ENCODE measurements around the gene KLHL8.
A peak's percentile ranks its signal among the peaks of the same experiment; 100 is the strongest.
"Not testable (repeated sequence)": the region's sequence is repeated elsewhere in the genome, so short reads cannot be mapped to it uniquely, and the experiment has no call there.

KLHL8 gene

GRCh38 chr4:87174672-87175071 is 45.7 kb downstream of the KLHL8 start:
- Histone ChIP-seq H3K9ac (ENCODE audit: low read length) (no peak overlapping the region), H3K36me3 (ENCODE audit: control insufficient read depth, insufficient read depth, low read length) (peaks cover 3% of the 10 kb centered on the region; the same call in 1 of the 2 replicates), H3K27ac (ENCODE audit: low read depth, low read length) (no peak overlapping the region), H3K4me1 (ENCODE audit: control insufficient read depth, insufficient read depth, low read length) (no peaks in the 10 kb centered on the region), H3K4me3 (ENCODE audit: low read depth, low read length) (no peak overlapping the region), H3K9me3 (ENCODE audit: control insufficient read depth, insufficient read depth, low read depth, low read length) (no peaks in the 10 kb centered on the region), H3K27me3 (ENCODE audit: control insufficient read depth, insufficient read depth, low read length) (no peaks in the 10 kb centered on the region)

DNA sequence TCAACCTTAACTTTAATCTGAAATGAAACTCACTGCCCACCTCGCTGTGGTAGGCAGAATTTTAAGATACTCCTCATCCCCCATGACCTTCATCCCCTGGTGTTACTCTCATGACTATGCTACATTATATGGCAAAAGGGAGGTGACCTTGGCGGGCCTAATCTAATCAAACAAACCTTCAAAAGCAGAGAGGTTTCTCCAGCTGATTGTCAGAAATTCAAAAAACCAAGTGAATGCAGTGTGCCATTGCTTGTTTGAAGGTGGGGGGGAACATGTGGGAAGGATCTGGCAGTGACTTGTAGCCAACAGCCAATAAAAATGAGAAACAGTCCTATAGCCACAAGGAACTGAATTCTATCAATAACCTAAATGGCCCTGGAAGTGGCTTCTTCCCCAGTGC is 48.5 kb downstream of the KLHL8 start:
- no peaks in the 10 kb centered on the region for H3K27me3 ChIP-seq (ENCODE audit: control insufficient read depth, insufficient read depth, low read length)
- no peak overlapping the region for H3K9ac ChIP-seq (ENCODE audit: low read length)
- no peaks in the 10 kb centered on the region for H3K9me3 ChIP-seq (ENCODE audit: control insufficient read depth, insufficient read depth, low read depth, low read length)
- no peak overlapping the region for H3K4me3 ChIP-seq (ENCODE audit: low read depth, low read length)
- H3K4me1 ChIP-seq (ENCODE audit: control insufficient read depth, insufficient read depth, low read length) = no peaks in the 10 kb centered on the region
- H3K27ac ChIP-seq (ENCODE audit: low read depth, low read length) = no peak overlapping the region
- H3K36me3 ChIP-seq (ENCODE audit: control insufficient read depth, insufficient read depth, low read length) = 0 out of 2 replicates have a peak, but pooled peaks cover 3% of the 10 kb centered on the region

DNA sequence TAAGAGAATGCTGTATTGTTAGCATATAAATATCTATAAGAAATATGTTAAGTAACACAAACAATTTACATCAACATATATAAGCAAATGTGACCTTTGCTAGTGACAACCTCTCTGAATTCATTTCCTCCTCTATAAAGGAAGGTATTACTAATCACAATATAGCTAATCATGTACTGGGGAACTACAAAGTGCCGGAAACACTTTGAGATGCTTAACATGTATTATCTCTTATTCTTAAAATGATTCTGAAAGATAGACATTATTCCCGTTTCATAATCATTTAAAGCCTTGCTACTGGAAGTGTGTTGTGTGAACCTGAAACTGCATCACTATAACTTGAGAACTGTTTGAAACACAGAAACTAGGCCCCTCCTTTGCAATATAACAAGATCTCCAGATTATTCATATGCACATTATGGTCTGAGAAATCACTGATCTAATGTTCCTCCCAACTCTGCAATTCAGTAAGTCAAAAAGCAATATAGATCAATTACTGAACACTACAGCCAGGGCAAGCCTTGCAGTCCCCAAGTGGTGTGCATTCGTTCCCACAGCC is 54.0 kb downstream of the KLHL8 start:
- no peak overlapping the region for H3K9ac ChIP-seq (ENCODE audit: low read length)
- H3K36me3 ChIP-seq (ENCODE audit: control insufficient read depth, insufficient read depth, low read length) = peaks cover 11% of the 10 kb centered on the region
- no peak overlapping the region for H3K4me3 ChIP-seq (ENCODE audit: low read depth, low read length)
- H3K4me1 ChIP-seq (ENCODE audit: control insufficient read depth, insufficient read depth, low read length) = peaks cover 5% of the 10 kb centered on the region; the same call in 1 of the 2 replicates
- no peaks in the 10 kb centered on the region for H3K9me3 ChIP-seq (ENCODE audit: control insufficient read depth, insufficient read depth, low read depth, low read length)
- no peaks in the 10 kb centered on the region for H3K27me3 ChIP-seq (ENCODE audit: control insufficient read depth, insufficient read depth, low read length)
- H3K27ac ChIP-seq (ENCODE audit: low read depth, low read length) = no peak overlapping the region

GRCh38 chr4:87165892-87166291 is 54.5 kb downstream of the KLHL8 start:
- Histone ChIP-seq H3K27ac (ENCODE audit: low read depth, low read length) (no peak overlapping the region), H3K9me3 (ENCODE audit: control insufficient read depth, insufficient read depth, low read depth, low read length) (no peaks in the 10 kb centered on the region), H3K9ac (ENCODE audit: low read length) (no peak overlapping the region), H3K4me1 (ENCODE audit: control insufficient read depth, insufficient read depth, low read length) (peaks cover 5% of the 10 kb centered on the region; the same call in 1 of the 2 replicates), H3K36me3 (ENCODE audit: control insufficient read depth, insufficient read depth, low read length) (peaks cover 11% of the 10 kb centered on the region), H3K27me3 (ENCODE audit: control insufficient read depth, insufficient read depth, low read length) (no peaks in the 10 kb centered on the region), H3K4me3 (ENCODE audit: low read depth, low read length) (no peak overlapping the region)

DNA sequence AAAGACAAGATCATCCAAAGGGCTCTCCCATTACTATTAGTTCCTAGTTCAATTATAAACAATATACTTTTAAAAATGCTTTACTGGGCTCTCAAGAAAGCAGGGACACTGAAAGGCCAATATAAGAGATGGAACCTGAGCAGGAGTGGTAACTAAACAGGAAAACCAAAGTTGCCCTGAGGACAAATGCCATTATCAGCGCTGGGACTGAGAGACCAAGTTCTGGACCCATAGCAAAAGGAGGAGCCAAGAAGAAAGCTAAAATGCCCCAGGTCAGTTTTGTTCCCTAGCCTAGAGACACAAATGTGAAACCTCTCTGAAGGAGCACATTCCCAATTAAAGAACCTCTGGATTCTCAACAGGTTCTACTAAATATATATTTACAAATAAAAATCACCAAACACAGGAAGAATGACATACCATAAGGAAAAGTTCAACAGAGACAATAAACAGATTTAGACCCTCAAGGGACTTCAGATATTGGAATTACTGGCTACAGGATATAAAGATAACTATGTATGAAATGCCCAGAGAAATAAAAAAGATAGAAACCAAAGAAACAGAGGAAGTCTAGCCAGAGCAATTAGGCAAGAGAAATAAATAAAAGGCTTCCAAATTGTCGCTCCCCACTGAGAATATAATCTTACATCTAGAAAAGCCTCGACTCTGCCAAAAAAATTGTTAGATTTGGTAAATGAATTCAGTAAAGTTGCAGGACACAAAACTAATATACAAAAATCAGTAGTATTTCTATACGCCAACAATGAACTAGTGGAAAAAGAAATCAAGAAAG is 67.1 kb downstream of the KLHL8 start:
- no peak overlapping the region for H3K27ac ChIP-seq (ENCODE audit: low read depth, low read length)
- 0 out of 2 replicates have a peak overlapping the region, but pooled peaks have one; percentile 11 for H3K4me3 ChIP-seq (ENCODE audit: low read depth, low read length)
- no peak overlapping the region for H3K9ac ChIP-seq (ENCODE audit: low read length)
- no peaks in the 10 kb centered on the region for H3K27me3 ChIP-seq (ENCODE audit: control insufficient read depth, insufficient read depth, low read length)
- no peaks in the 10 kb centered on the region for H3K36me3 ChIP-seq (ENCODE audit: control insufficient read depth, insufficient read depth, low read length)
- H3K4me1 ChIP-seq (ENCODE audit: control insufficient read depth, insufficient read depth, low read length) = peaks cover 3% of the 10 kb centered on the region; the same call in 1 of the 2 replicates
- H3K9me3 ChIP-seq (ENCODE audit: control insufficient read depth, insufficient read depth, low read depth, low read length) = no peaks in the 10 kb centered on the region

DNA sequence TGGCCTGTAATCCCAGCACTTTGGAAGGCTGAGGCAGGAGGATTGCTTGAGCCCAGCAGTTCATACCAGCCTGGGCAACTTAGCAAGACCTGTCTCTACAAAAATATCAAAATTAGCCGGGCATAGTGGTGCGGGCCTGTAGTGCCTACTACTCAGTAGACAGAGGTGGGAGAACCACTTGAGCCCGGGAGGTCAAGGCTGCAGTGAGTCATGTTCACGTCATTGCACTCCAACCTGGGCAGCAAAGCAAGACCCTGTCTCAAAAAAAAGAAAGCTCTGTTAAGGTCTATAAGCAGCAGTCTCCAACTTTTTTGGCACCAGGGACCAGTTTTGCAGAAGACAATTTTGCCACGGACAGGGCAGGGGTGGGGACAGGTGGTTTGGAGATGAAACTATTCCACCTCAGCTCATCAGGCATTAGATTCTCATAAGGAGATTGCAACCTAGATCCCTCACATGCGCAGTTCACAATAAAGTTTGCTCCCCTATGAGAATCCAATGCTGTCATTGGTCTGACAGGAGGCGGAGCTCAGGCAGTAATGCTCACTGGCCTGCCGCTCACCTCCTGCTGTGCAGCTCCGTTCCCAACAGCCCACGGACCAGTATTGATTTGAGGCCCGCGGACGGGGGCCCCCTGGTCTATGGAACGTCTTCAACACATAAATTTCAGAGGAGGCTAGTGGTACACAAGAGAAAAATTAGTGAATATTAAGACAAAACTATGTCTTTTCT is 67.9 kb downstream of the KLHL8 start:
- Histone ChIP-seq H3K36me3 (ENCODE audit: control insufficient read depth, insufficient read depth, low read length) (no peaks in the 10 kb centered on the region), H3K27me3 (ENCODE audit: control insufficient read depth, insufficient read depth, low read length) (no peaks in the 10 kb centered on the region), H3K9me3 (ENCODE audit: control insufficient read depth, insufficient read depth, low read depth, low read length) (no peaks in the 10 kb centered on the region), H3K9ac (ENCODE audit: low read length) (no peak overlapping the region), H3K4me3 (ENCODE audit: low read depth, low read length) (0 out of 2 replicates have a peak overlapping the region, but pooled peaks have one; percentile 11), H3K4me1 (ENCODE audit: control insufficient read depth, insufficient read depth, low read length) (peaks cover 3% of the 10 kb centered on the region; the same call in 1 of the 2 replicates), H3K27ac (ENCODE audit: low read depth, low read length) (no peak overlapping the region)

GRCh38 chr4:87151730-87152129 is 68.7 kb downstream of the KLHL8 start:
- no peak overlapping the region for H3K4me3 ChIP-seq (ENCODE audit: low read depth, low read length)
- peaks cover 3% of the 10 kb centered on the region; the same call in 1 of the 2 replicates for H3K4me1 ChIP-seq (ENCODE audit: control insufficient read depth, insufficient read depth, low read length)
- no peak overlapping the region for H3K9ac ChIP-seq (ENCODE audit: low read length)
- H3K27ac ChIP-seq (ENCODE audit: low read depth, low read length) = no peak overlapping the region
- no peaks in the 10 kb centered on the region for H3K36me3 ChIP-seq (ENCODE audit: control insufficient read depth, insufficient read depth, low read length)
- no peaks in the 10 kb centered on the region for H3K9me3 ChIP-seq (ENCODE audit: control insufficient read depth, insufficient read depth, low read depth, low read length)
- no peaks in the 10 kb centered on the region for H3K27me3 ChIP-seq (ENCODE audit: control insufficient read depth, insufficient read depth, low read length)

DNA sequence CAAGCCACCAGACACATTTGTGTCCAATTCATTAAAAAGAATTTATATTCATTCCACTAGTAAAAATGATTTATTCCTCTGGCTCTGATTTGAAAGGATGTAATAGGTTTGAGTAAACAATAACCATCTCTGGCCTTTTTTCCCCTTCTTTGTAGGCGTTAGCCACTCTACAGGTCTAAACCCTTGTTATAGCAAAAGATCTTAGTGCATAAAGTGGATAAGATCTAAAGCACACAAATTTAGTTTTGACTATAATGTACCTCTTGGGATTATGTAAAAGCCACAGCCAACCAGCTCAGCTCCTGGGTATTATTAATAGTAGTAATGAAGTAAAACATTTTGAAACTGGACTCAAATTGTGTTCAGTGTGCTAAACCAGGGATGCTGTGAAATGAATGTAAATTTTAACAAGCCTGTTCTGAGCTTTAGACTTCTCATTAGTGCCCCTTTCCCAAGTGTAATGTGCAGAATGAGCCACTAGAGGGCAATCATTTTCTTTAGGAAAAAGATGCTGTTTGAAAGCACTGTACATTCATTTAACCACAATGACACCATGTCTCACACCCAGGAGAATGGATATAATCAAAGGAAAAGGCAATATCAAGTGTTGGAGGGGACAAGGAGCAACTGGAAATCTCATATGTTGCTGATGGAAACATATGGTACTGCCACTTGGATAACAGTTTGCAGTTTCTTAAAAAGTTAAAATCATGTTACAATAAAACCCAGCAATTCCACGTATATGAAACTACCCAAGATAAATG is 69.7 kb downstream of the KLHL8 start:
- Histone ChIP-seq H3K9ac (ENCODE audit: low read length) (no peak overlapping the region), H3K36me3 (ENCODE audit: control insufficient read depth, insufficient read depth, low read length) (no peaks in the 10 kb centered on the region), H3K27me3 (ENCODE audit: control insufficient read depth, insufficient read depth, low read length) (no peaks in the 10 kb centered on the region), H3K4me3 (ENCODE audit: low read depth, low read length) (no peak overlapping the region), H3K4me1 (ENCODE audit: control insufficient read depth, insufficient read depth, low read length) (peaks cover 3% of the 10 kb centered on the region; the same call in 1 of the 2 replicates), H3K27ac (ENCODE audit: low read depth, low read length) (no peak overlapping the region), H3K9me3 (ENCODE audit: control insufficient read depth, insufficient read depth, low read depth, low read length) (no peaks in the 10 kb centered on the region)

GRCh38 chr4:87147116-87147515 is 73.3 kb downstream of the KLHL8 start:
- H3K4me3 ChIP-seq (ENCODE audit: low read depth, low read length) = no peak overlapping the region
- peaks cover 11% of the 10 kb centered on the region for H3K36me3 ChIP-seq (ENCODE audit: control insufficient read depth, insufficient read depth, low read length)
- no peak overlapping the region for H3K27ac ChIP-seq (ENCODE audit: low read depth, low read length)
- no peak overlapping the region for H3K9ac ChIP-seq (ENCODE audit: low read length)
- no peaks in the 10 kb centered on the region for H3K9me3 ChIP-seq (ENCODE audit: control insufficient read depth, insufficient read depth, low read depth, low read length)
- H3K27me3 ChIP-seq (ENCODE audit: control insufficient read depth, insufficient read depth, low read length) = no peaks in the 10 kb centered on the region
- H3K4me1 ChIP-seq (ENCODE audit: control insufficient read depth, insufficient read depth, low read length) = no peaks in the 10 kb centered on the region

GRCh38 chr4:87145934-87146333 is 74.5 kb downstream of the KLHL8 start:
- not testable (repeated sequence) for H3K27ac ChIP-seq (ENCODE audit: low read depth, low read length); H3K4me1 ChIP-seq (ENCODE audit: control insufficient read depth, insufficient read depth, low read length); H3K9me3 ChIP-seq (ENCODE audit: control insufficient read depth, insufficient read depth, low read depth, low read length); H3K9ac ChIP-seq (ENCODE audit: low read length); H3K27me3 ChIP-seq (ENCODE audit: control insufficient read depth, insufficient read depth, low read length); H3K4me3 ChIP-seq (ENCODE audit: low read depth, low read length)
- peaks cover 20% of the 10 kb centered on the region for H3K36me3 ChIP-seq (ENCODE audit: control insufficient read depth, insufficient read depth, low read length)
